ENCODE data around the gene MEGF6.

DNA sequence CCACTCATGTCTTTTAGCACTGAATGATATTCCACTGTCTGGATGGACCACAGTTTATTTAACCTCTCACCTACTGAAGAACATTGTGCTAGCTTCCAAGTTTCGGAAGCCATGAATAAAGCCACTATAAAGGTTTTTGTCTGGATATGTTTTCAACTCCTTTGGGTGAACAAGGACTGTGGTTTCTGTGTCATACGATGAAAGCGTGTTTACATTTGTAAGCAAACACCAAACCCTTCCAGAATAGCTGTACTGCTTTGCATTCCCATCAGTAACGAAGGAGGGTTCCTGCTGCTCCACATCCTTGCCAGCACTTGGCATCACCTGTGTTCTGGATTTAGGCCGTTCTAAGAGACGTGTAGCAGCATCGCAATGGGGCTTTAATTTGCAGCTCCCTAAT is 167.5 kb downstream of the MEGF6 start:
- TF ChIP-seq, protein P1, sequence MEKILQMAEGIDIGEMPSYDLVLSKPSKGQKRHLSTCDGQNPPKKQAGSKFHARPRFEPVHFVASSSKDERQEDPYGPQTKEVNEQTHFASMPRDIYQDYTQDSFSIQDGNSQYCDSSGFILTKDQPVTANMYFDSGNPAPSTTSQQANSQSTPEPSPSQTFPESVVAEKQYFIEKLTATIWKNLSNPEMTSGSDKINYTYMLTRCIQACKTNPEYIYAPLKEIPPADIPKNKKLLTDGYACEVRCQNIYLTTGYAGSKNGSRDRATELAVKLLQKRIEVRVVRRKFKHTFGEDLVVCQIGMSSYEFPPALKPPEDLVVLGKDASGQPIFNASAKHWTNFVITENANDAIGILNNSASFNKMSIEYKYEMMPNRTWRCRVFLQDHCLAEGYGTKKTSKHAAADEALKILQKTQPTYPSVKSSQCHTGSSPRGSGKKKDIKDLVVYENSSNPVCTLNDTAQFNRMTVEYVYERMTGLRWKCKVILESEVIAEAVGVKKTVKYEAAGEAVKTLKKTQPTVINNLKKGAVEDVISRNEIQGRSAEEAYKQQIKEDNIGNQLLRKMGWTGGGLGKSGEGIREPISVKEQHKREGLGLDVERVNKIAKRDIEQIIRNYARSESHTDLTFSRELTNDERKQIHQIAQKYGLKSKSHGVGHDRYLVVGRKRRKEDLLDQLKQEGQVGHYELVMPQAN (IDR thresholded peaks at IDR 0.05; ENCODE audit: borderline replicate concordance), result no peak
- TF ChIP-seq HNRNPLL (IDR thresholded peaks at IDR 0.05; ENCODE audit: low read depth, low read length, poor library complexity, severe bottlenecking), result no peak

Data from K562 (cell line).